GM19438 (cell line): ENCODE measurements around the gene FTO.

Source experiments
- ATAC-seq: cut with Tn5 transposase; IDR thresholded peaks from one replicate; pipeline ENCODE4 v1.9.1; 2021; ENCODE audit warnings: low read depth; ENCODE audit not compliant: unreplicated experiment

The FTO gene

GRCh38 chr16:53745753-53746266 is 41.9 kb downstream of the FTO start:
- no peak for ATAC-seq

DNA sequence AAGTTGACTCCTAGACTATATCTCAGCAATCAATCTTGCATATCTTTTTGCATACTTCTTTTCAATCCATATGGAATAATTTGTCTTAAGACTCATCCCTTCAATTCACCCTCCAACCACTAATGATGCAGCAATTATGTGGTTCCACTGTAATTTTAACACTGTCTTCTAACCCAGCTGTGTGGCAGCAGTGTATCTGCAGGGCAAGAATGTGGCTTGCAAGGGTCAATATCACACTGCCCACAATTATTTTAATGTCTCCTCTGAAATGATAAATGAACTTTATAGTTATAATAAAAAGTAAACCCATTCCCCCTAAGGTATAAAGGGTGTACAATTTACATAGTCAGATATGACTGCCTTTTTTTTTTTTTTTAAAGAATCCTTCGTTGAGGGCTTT is 48.6 kb downstream of the FTO start:
- ATAC-seq, result no peak

GRCh38 chr16:53753431-53753830 is 49.5 kb downstream of the FTO start:
- ATAC-seq, result no peak

GRCh38 chr16:53755026-53755910 is 51.3 kb downstream of the FTO start:
- ATAC-seq, result no peak

DNA sequence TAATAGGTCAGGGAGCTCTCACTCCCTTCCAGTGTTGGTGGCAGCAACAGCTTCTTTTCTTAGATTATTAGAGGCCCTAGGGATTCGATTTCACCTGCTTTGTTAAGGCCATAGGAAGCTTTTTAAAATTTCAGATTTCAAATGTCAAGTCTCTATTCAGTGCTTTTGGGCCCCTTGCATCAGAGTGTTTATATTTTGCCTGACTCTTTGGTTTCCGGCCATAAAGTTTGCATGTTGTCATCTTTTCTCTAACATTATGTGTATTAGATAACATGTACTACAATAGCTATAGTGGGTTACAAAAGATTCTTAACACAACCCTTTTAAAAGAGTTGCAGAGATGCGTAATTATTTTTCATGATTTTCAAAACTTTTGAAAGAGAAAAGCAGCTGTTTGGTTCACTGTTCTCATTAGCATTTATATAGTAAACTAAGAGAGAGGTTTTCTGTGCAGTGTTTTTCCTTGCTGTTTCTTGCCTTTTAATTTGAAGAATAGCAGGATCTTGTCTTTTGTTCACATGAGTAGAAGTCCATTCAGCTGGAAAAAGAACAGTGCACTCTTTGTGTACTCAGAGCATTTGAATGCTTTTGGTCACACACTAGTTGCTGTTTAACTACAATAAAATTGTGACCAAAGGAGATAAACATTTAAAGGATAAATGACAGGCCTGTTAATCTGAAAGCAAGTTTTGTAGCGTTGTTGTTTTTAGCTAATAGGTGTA is 52.5 kb downstream of the FTO start:
- no peak for ATAC-seq

DNA sequence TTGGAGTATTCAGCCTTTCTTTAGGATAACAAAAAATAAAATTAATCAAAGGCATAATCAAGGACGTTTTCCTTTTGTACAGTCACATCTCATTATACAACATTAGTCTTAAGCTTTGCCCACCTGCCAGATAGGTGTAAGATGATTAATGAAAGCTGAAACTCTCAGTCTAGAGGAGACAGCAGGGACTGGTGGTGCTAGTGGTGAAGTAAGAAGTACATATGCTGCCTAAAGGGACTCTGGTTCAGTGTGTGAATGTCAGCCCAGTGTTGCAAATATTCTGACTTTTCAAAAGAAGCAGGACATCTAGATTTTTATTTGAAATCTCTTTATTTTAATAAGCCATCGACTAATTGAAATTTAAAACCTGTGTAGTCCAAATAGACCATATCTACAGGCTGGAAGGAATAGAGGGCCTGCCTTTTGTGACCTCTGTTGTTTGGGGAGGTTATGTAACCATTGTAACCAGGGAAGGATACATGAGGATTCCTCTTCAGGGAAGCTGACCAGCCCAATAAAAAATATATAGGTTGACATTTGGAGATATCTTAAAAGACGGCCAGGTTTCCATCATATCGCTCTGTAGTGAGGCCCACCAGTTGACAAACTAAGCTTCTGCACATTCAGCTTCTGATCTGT is 54.1 kb downstream of the FTO start:
- no peak for ATAC-seq

DNA sequence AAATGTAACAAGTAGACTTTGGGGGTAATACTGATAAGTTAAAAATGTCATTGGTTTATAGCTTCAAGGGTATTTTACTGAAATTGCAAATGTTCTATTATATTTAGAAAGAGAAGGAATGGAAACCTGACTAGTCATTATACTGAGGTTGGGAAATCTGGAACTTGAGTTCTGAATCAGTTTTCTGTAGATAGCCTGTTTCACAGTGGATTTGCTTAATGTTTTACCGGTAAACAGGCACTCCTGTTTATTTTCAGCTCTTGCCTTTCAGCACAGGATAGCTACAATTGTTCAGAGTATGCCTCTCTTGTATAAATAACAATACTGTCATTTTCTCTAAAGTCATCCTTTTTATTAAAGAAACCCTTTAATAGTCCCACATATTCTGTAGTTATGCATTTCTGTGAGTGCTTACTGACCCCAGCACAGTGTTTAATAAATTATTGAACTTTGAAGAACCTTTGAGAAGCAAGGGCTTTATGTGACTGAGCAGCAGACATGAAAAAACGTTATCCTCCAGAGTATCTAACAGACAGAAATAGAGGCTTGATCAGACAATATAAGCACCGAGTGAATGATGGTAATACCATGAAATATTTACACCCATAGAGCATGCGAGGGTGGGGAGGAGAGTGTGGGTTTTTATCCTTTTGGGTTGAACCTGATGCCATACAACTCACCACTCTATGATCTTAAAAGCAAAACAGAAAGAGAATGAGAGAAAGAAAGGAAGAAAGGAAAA is 58.2 kb downstream of the FTO start:
- no peak for ATAC-seq

DNA sequence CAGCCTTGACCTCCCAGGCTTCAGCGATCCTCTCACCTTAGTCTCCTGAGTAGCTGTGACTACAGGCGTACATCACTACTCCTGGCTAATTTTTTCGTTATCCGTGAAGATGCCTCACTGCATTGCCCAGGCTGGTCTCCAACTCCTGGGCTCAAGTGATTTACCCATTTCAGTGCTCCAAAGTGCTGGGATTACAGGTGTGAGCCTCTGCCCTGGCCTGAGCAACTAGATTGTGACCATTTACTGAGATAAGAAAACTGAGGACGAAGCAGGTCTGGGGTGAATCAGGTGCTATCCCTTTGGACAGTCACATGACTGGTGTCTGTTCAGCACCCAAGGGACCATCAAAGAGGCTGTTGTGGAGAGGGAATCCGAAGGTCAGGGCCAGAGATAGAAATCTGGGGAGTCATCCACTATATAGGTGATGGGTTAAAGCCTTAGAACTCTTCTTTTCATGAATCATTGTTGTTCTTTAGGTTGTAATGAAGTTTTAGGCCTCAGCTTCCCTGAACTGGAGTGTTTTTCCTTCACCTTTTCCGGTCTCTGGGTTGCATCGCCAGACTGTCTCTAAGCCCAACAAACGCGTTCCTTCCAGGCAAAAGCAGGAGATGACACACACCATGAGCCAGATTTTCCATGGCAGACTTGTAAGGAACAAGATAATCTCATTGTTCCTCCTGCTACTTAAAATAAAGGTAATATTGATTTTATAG is 62.5 kb downstream of the FTO start:
- no peak for ATAC-seq

DNA sequence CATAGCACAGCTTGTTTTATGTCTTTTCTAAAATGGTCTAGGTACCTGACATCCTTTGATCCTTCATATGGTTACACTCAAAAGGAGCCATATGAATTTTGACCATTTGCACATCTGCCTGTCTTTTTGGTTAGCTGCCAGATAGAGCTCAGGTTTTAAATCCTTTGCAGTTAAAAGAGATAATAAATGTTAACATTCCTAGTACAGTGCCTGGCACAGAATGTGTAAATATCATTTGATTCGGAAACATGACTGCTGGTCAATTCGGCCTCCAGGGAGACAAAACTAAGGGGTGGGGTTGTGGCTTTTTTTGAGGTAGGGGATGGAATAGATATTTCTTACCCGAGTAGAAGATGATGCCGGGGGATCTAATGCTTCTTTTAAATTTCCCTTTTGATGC is 64.2 kb downstream of the FTO start:
- ATAC-seq, result no peak

- ATAC-seq, result no peak
Observed at GRCh38 chr16:53768593-53768992, 64.6 kb downstream of the FTO start.

GRCh38 chr16:53769185-53769584 is 65.2 kb downstream of the FTO start:
- ATAC-seq, result no peak

- no peak for ATAC-seq
Observed at GRCh38 chr16:53769787-53770186, 65.8 kb downstream of the FTO start.

DNA sequence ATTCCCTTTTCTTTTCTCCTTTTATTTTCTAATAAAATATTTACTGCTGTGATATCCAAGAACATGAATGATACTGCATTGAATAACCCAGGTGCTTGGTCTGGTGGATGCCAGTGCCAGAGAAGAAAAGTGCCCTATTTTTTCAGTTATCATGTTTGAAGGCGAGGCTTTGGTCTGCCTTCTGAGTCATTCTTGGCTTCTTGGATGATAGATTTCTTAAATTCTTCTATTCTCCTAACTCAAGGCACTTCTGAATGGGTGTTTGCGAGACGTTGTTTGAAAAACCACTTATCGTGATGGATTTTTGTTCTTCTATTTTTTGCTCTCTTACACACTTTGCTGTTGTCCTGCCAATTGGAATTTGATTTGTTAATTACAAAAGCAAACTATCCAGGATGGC is 66.7 kb downstream of the FTO start:
- ATAC-seq, result no peak

- no peak for ATAC-seq
Observed at GRCh38 chr16:53771655-53772497, 67.9 kb downstream of the FTO start.

GRCh38 chr16:53773150-53773846 is 69.3 kb downstream of the FTO start:
- ATAC-seq, result peak; percentile 53

- ATAC-seq, result no peak
Observed at GRCh38 chr16:53773881-53774280, 69.9 kb downstream of the FTO start.

DNA sequence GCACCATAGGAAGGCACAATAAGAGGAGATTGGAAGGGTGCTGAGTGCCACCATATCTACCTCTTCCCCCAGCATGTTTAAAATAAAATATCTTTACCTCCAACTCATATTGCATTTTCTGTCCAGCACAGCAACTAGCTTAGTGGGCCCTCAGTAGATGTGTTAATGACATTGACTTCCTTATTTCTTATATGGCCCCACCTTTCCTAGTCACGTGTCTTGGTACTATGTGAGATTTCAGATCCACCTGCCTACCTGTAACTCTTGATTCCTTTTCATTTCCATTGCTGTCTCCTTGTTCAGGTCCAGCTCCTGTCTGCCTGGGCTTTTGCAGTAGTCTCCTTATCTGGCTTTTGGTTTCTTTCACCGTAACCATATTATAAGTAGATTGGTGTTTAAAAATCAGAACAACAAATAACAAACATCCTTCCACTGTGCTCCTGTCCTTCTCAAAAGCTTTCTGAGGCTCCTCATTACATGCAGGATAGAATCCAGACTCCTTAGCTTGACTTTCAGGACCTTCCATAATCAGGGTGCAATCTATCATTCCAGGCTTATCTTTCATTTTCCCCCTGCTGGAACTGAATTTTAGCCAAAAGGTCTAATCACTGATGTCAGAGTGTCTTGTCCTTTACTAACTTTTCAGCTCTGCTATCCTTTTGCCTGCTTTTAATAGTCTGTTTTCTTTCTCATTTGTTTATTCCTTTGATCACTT is 71.3 kb downstream of the FTO start:
- ATAC-seq, result no peak
